Ishikawa (cell line): ENCODE measurements around the gene CACNA2D3.

Experiments used
- CEBPB ChIP-seq: IDR thresholded peaks from 2 replicates; pipeline ENCODE4 v1.6.1; 2012
- CREB1 ChIP-seq: IDR thresholded peaks from 2 replicates; pipeline ENCODE4 v1.6.1; 2012; ENCODE audit warnings: low read depth
- EGR1 ChIP-seq: IDR thresholded peaks from 2 replicates; pipeline ENCODE4 v1.6.1; 2012
- EP300 ChIP-seq: IDR thresholded peaks from 2 replicates; pipeline ENCODE4 v1.6.1; 2012; ENCODE audit warnings: borderline replicate concordance
- FOXM1 ChIP-seq: IDR thresholded peaks from 2 replicates; pipeline ENCODE4 v1.6.1; 2012; ENCODE audit warnings: low read depth, borderline replicate concordance
- MAX ChIP-seq: IDR thresholded peaks from 2 replicates; pipeline ENCODE4 v1.6.1; 2012
- NFIC ChIP-seq: IDR thresholded peaks from 2 replicates; pipeline ENCODE4 v1.6.1; 2012
- RAD21 ChIP-seq: IDR thresholded peaks from 2 replicates; pipeline ENCODE4 v1.6.1; 2012; ENCODE audit warnings: low read depth
- REST ChIP-seq: IDR thresholded peaks from 2 replicates; pipeline ENCODE4 v1.6.1; 2012; ENCODE audit warnings: low read depth, mild to moderate bottlenecking
- TAF1 ChIP-seq: IDR thresholded peaks from 2 replicates; pipeline ENCODE4 v1.6.1; 2012; ENCODE audit warnings: low read depth, mild to moderate bottlenecking
- TCF12 ChIP-seq: IDR thresholded peaks from 2 replicates; pipeline ENCODE4 v1.6.1; 2012; ENCODE audit warnings: low read depth
- TEAD4 ChIP-seq: IDR thresholded peaks from 2 replicates; pipeline ENCODE4 v1.6.1; 2012
- USF1 ChIP-seq: IDR thresholded peaks from 2 replicates; pipeline ENCODE4 v1.6.1; 2012
- YY1 ChIP-seq: IDR thresholded peaks from 2 replicates; pipeline ENCODE4 v1.6.1; 2012; ENCODE audit warnings: low read depth
- ZBTB7A ChIP-seq: IDR thresholded peaks from 2 replicates; pipeline ENCODE4 v1.6.1; 2012; ENCODE audit warnings: low read depth

Gene CACNA2D3

GRCh38 chr3:54274607-54275006, 152.3 kb downstream of the CACNA2D3 start:
- TF ChIP-seq CEBPB, result no peak
- TF ChIP-seq FOXM1, result no peak

GRCh38 chr3:54279005-54279583, 156.7 kb downstream of the CACNA2D3 start:
- TF ChIP-seq TCF12 (no peak), RAD21 (no peak), MAX (no peak), EGR1 (no peak), NFIC (no peak), YY1 (no peak), CEBPB (no peak), USF1 (no peak), TEAD4 (no peak), REST (no peak)

- TF ChIP-seq TAF1, result no peak
- TF ChIP-seq USF1, result no peak
- TF ChIP-seq NFIC, result no peak
- no peak for TF ChIP-seq EGR1
- no peak for TF ChIP-seq TCF12
- TF ChIP-seq ZBTB7A, result no peak
- no peak for TF ChIP-seq CEBPB
- no peak for TF ChIP-seq EP300
- TF ChIP-seq MAX, result no peak
- TF ChIP-seq YY1, result no peak
- TF ChIP-seq TEAD4, result no peak
- TF ChIP-seq CREB1, result no peak
- TF ChIP-seq REST, result no peak
- TF ChIP-seq RAD21, result no peak
Observed at GRCh38 chr3:54283470-54283869, 161.1 kb downstream of the CACNA2D3 start.

- TF ChIP-seq CREB1 (no peak), EGR1 (no peak), RAD21 (no peak), TEAD4 (no peak), REST (no peak)
Observed at GRCh38 chr3:54294214-54294613, 171.9 kb downstream of the CACNA2D3 start.

GRCh38 chr3:54296531-54296930, 174.2 kb downstream of the CACNA2D3 start:
- TF ChIP-seq YY1 (no peak), MAX (no peak), TCF12 (no peak), REST (no peak), CREB1 (no peak)
